Measurements from ENCODE around the gene NFASC. TPM values are rescaled to one million over a fixed set of nuclear protein-coding genes. Genes with fewer than 3 reads are reported as not detected.
A peak's percentile ranks its signal among the peaks of the same experiment; 100 is the strongest.

Gene NFASC
- total and polyA plus RNA-seq, 4 donors: 0.23 to 5.4 (median 1.9) TPM

- H3K27me3 ChIP-seq (ENCODE audit: control insufficient read depth in 4 of 4, insufficient read depth in 4 of 4, low read length in 3 of 4): no peaks in the 10 kb centered on the region
- no peak overlapping the region for H3K27ac ChIP-seq (ENCODE audit: low read depth in 1 of 2, low read length in 2 of 2)
- no peak overlapping the region for H3K4me3 ChIP-seq (ENCODE audit: low read depth in 1 of 3, low read length in 3 of 3)
- no peak overlapping the region for H3K9ac ChIP-seq (ENCODE audit: low read depth in 1 of 2, low read length in 2 of 2)
- H3K36me3 ChIP-seq (ENCODE audit: control insufficient read depth in 4 of 4, insufficient read depth in 3 of 4, low read depth in 1 of 4, low read length in 3 of 4): no peaks in the 10 kb centered on the region
- peak; percentile 59 for DNase-seq (ENCODE audit: low spot score)
- TF ChIP-seq CTCF (IDR thresholded peaks at IDR 0.05; ENCODE audit: low read depth, low read length, missing input control) (no peak), EGR1 (IDR thresholded peaks at IDR 0.05; ENCODE audit: low read depth in 2 of 2) (no peak), RXRA (IDR thresholded peaks at IDR 0.05) (no peak), ATF3 (IDR thresholded peaks at IDR 0.05) (no peak), SP1 (IDR thresholded peaks at IDR 0.05) (no peak), FOXA2 (IDR thresholded peaks at IDR 0.05) (no peak), HNF4G (IDR thresholded peaks at IDR 0.05) (no peak)
- peaks cover 0 to 5% (median 0%) of the 10 kb centered on the region in 4 donors for H3K4me1 ChIP-seq (ENCODE audit: control insufficient read depth in 4 of 4, insufficient read depth in 4 of 4, low read length in 3 of 4)
- WGBS: 84% methylated on average over 8 of the region's 8 CpGs
- H3K9me3 ChIP-seq (ENCODE audit: control insufficient read depth in 4 of 4, low read length in 3 of 4): no peaks in the 10 kb centered on the region
Measured at GRCh38 chr1:204984499-204984898, 113.8 kb downstream of the NFASC start.

GRCh38 chr1:204986181-204986580, 115.5 kb downstream of the NFASC start:
- no peak overlapping the region for H3K27ac ChIP-seq (ENCODE audit: low read depth in 1 of 2, low read length in 2 of 2)
- H3K27me3 ChIP-seq (ENCODE audit: control insufficient read depth in 4 of 4, insufficient read depth in 4 of 4, low read length in 3 of 4): no peaks in the 10 kb centered on the region
- peaks cover 2 to 12% (median 6%) of the 10 kb centered on the region in 4 donors for H3K4me1 ChIP-seq (ENCODE audit: control insufficient read depth in 4 of 4, insufficient read depth in 4 of 4, low read length in 3 of 4)
- no peak for DNase-seq (ENCODE audit: low spot score)
- TF ChIP-seq FOXA1 (IDR thresholded peaks at IDR 0.05) (no peak), FOXA2 (IDR thresholded peaks at IDR 0.05) (no peak), JUND (IDR thresholded peaks at IDR 0.05) (no peak), CTCF (IDR thresholded peaks at IDR 0.05; ENCODE audit: low read depth, low read length, missing input control) (no peak), TAF1 (conservative IDR thresholded peaks at IDR 0.05) (no peak), RXRA (IDR thresholded peaks at IDR 0.05) (no peak), RAD21 (IDR thresholded peaks at IDR 0.05) (no peak), HNF4A (conservative IDR thresholded peaks at IDR 0.05) (no peak), EGR1 (IDR thresholded peaks at IDR 0.05; ENCODE audit: low read depth in 2 of 2) (no peak), SP1 (IDR thresholded peaks at IDR 0.05) (no peak), NR2F2 (IDR thresholded peaks at IDR 0.05) (no peak), ZBTB33 (IDR thresholded peaks at IDR 0.05) (no peak), GABPA (IDR thresholded peaks at IDR 0.05 in 1 of 2, conservative IDR thresholded peaks at IDR 0.05 in 1 of 2) (no peak)
- no peak overlapping the region for H3K4me3 ChIP-seq (ENCODE audit: low read depth in 1 of 3, low read length in 3 of 3)
- H3K36me3 ChIP-seq (ENCODE audit: control insufficient read depth in 4 of 4, insufficient read depth in 3 of 4, low read depth in 1 of 4, low read length in 3 of 4): no peaks in the 10 kb centered on the region
- 78% methylated on average over 17 of the region's 17 CpGs for WGBS
- H3K9ac ChIP-seq (ENCODE audit: low read depth in 1 of 2, low read length in 2 of 2): no peak overlapping the region
- no peaks in the 10 kb centered on the region for H3K9me3 ChIP-seq (ENCODE audit: control insufficient read depth in 4 of 4, low read length in 3 of 4)
